ENCODE results near the gene MEGF11. TPM values are rescaled to one million over a fixed set of nuclear protein-coding genes. Genes with fewer than 3 reads are reported as not detected.

Gene MEGF11
- polyA plus RNA-seq, 2 of the 4 experiments (the other 2 are of a cell fraction), result 0.25 to 0.31 TPM

DNA sequence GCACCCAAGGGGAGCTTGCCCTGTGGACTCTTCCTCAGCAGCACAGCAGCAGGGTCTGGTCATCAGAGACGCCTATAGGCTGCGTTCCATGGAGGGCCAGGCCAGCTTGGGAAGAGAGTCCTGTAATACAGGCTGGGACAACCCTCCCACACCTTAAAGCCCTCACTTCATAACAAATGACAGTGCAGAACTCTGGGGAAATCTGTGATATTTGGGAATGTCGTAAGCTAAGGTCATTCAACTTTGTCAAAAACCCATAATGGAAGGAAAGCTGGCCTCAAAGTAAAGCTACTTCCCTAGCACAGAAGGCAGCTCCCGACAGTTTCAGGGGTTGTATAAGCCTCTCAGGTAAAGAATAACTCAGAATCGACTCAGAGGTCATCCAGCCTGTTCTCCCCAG lies 133.1 kb downstream of the MEGF11 start:
- Histone ChIP-seq H3K9me3 (no peaks in the 10 kb centered on the region), H3K27ac (no peak overlapping the region), H3K4me3 (no peak overlapping the region), H3K4me1 (no peaks in the 10 kb centered on the region), H3K4me2 (no peak overlapping the region)
- FAIRE-seq (no peak), ATAC-seq (no peak), DNase-seq (ENCODE audit: low read depth in 1 of 2, low spot score in 1 of 2) (no peak)
- 66% methylated on average over 5 of the region's 5 CpGs for WGBS (ENCODE audit: missing lambda C conversion rate)
- no peak for TF ChIP-seq HOXA7 (CRISPR knock-in tag; IDR thresholded peaks at IDR 0.05)
- TF ChIP-seq MYC (IDR thresholded peaks at IDR 0.05; ENCODE audit: borderline replicate concordance, low read length), result no peak
- TF ChIP-seq EHMT2 (IDR thresholded peaks at IDR 0.05; ENCODE audit: low read depth), result no peak
- TF ChIP-seq, protein P1, sequence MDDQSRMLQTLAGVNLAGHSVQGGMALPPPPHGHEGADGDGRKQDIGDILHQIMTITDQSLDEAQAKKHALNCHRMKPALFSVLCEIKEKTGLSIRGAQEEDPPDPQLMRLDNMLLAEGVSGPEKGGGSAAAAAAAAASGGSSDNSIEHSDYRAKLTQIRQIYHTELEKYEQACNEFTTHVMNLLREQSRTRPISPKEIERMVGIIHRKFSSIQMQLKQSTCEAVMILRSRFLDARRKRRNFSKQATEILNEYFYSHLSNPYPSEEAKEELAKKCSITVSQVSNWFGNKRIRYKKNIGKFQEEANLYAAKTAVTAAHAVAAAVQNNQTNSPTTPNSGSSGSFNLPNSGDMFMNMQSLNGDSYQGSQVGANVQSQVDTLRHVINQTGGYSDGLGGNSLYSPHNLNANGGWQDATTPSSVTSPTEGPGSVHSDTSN (IDR thresholded peaks at IDR 0.05), result no peak
- TF ChIP-seq ZSCAN20 (CRISPR knock-in tag; IDR thresholded peaks at IDR 0.05), result no peak
- TF ChIP-seq SREBF2 (IDR thresholded peaks at IDR 0.05), result no peak
- TF ChIP-seq, protein P2, sequence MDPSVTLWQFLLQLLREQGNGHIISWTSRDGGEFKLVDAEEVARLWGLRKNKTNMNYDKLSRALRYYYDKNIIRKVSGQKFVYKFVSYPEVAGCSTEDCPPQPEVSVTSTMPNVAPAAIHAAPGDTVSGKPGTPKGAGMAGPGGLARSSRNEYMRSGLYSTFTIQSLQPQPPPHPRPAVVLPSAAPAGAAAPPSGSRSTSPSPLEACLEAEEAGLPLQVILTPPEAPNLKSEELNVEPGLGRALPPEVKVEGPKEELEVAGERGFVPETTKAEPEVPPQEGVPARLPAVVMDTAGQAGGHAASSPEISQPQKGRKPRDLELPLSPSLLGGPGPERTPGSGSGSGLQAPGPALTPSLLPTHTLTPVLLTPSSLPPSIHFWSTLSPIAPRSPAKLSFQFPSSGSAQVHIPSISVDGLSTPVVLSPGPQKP (IDR thresholded peaks at IDR 0.05; ENCODE audit: low read depth, low read length), result no peak
- TF ChIP-seq ESRRA (IDR thresholded peaks at IDR 0.05; ENCODE audit: borderline replicate concordance, low read length), result no peak
- TF ChIP-seq FOXS1 (CRISPR knock-in tag; IDR thresholded peaks at IDR 0.05), result no peak
- no peak for TF ChIP-seq HOXB5 (CRISPR knock-in tag; IDR thresholded peaks at IDR 0.05)
- no peak for TF ChIP-seq HDAC2 (IDR thresholded peaks at IDR 0.05)
- no peak for TF ChIP-seq FOSL2 (IDR thresholded peaks at IDR 0.05)
- no peak for TF ChIP-seq FOSL2 (CRISPR knock-in tag; IDR thresholded peaks at IDR 0.05)
- no peak for TF ChIP-seq BHLHE40 (IDR thresholded peaks at IDR 0.05; ENCODE audit: low read depth, low read length)
- TF ChIP-seq CEBPB (IDR thresholded peaks at IDR 0.05), result no peak
- TF ChIP-seq MAZ (IDR thresholded peaks at IDR 0.05; ENCODE audit: borderline replicate concordance, low read depth, low read length), result no peak
- no peak for TF ChIP-seq NR3C1 (IDR thresholded peaks at IDR 0.05)
- POLR2A ChIA-PET, result no interaction called here
- CTCF ChIA-PET, result interaction anchor here (0.8 to 1.3 kb wide), 2 partner anchors 16 to 71 kb away, joined by 3 to 5 read pairs; no protein-coding TSS in a partner anchor

DNA sequence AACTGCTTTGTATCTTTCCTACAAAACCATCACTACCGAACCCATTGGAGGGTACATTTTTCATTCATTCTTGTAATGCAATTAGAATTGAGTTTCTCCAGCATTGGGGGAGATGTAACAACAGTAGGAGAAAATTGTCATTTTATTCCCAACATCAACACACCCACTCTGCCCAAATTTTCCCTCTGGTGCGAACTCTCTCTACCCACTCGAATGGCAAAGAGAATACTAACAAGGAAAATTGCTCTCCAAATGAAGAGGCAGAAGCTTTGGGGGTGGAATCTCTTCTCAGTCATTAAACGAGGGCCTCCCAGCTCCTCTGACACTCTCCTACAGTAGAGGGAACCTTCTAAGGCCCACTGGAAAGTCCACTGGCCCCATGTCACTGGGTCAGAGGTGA lies 135.7 kb downstream of the MEGF11 start:
- POLR2A ChIA-PET, result no interaction called here
- no peak overlapping the region for H3K4me3 ChIP-seq
- FAIRE-seq (no peak), DNase-seq (ENCODE audit: low read depth in 1 of 2, low spot score in 1 of 2) (no peak), ATAC-seq (no peak)
- H3K27ac ChIP-seq, result no peak overlapping the region
- 40% methylated on average over 4 of the region's 4 CpGs for WGBS (ENCODE audit: missing lambda C conversion rate)
- H3K4me2 ChIP-seq, result no peak overlapping the region
- no peaks in the 10 kb centered on the region for H3K4me1 ChIP-seq
- no peaks in the 10 kb centered on the region for H3K9me3 ChIP-seq
- TF ChIP-seq CBX8 (IDR thresholded peaks at IDR 0.05) (no peak), ZNF302 (CRISPR knock-in tag; IDR thresholded peaks at IDR 0.05) (no peak), FOSL2 (IDR thresholded peaks at IDR 0.05) (no peak), FOSL2 (CRISPR knock-in tag; IDR thresholded peaks at IDR 0.05) (no peak)
- TF ChIP-seq, protein P3, sequence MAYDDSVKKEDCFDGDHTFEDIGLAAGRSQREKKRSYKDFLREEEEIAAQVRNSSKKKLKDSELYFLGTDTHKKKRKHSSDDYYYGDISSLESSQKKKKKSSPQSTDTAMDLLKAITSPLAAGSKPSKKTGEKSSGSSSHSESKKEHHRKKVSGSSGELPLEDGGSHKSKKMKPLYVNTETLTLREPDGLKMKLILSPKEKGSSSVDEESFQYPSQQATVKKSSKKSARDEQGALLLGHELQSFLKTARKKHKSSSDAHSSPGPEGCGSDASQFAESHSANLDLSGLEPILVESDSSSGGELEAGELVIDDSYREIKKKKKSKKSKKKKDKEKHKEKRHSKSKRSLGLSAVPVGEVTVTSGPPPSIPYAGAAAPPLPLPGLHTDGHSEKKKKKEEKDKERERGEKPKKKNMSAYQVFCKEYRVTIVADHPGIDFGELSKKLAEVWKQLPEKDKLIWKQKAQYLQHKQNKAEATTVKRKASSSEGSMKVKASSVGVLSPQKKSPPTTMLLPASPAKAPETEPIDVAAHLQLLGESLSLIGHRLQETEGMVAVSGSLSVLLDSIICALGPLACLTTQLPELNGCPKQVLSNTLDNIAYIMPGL (CRISPR knock-in tag; IDR thresholded peaks at IDR 0.05; ENCODE audit: borderline replicate concordance), result no peak
- TF ChIP-seq, protein P4, sequence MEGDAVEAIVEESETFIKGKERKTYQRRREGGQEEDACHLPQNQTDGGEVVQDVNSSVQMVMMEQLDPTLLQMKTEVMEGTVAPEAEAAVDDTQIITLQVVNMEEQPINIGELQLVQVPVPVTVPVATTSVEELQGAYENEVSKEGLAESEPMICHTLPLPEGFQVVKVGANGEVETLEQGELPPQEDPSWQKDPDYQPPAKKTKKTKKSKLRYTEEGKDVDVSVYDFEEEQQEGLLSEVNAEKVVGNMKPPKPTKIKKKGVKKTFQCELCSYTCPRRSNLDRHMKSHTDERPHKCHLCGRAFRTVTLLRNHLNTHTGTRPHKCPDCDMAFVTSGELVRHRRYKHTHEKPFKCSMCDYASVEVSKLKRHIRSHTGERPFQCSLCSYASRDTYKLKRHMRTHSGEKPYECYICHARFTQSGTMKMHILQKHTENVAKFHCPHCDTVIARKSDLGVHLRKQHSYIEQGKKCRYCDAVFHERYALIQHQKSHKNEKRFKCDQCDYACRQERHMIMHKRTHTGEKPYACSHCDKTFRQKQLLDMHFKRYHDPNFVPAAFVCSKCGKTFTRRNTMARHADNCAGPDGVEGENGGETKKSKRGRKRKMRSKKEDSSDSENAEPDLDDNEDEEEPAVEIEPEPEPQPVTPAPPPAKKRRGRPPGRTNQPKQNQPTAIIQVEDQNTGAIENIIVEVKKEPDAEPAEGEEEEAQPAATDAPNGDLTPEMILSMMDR (IDR thresholded peaks at IDR 0.05), result no peak
- TF ChIP-seq, protein P5, sequence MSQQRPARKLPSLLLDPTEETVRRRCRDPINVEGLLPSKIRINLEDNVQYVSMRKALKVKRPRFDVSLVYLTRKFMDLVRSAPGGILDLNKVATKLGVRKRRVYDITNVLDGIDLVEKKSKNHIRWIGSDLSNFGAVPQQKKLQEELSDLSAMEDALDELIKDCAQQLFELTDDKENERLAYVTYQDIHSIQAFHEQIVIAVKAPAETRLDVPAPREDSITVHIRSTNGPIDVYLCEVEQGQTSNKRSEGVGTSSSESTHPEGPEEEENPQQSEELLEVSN (IDR thresholded peaks at IDR 0.05; ENCODE audit: borderline replicate concordance, low read depth), result no peak
- CTCF ChIA-PET, result interaction anchor here (1.0 to 1.9 kb wide), 2 partner anchors 14 to 27 kb away, joined by 3 to 6 read pairs; no protein-coding TSS in a partner anchor
